ENCODE measurements around the gene ASCL2.

DNA sequence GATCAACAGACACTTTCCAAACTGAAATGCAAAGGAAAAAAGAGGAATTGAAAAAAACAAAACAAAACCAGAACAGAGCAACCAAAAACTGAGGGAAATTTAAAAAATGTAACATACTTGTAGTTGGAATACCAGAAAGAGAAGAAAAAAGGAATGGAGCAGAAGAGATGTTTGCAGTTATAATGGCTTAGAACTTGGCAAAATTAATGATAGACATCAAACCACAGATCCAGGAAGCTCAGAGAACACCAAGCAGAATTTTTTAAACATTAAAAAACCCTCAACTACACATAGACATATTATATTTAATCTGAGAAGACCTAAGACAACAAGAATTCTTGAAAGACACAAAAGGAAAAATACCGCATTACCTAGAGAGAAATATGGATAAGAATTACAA lies 46.1 kb downstream of the ASCL2 start:
- TF ChIP-seq POLR2A (IDR thresholded peaks at IDR 0.05; ENCODE audit: low read depth, low read length) (no peak), EZH2 (IDR thresholded peaks at IDR 0.05; ENCODE audit: borderline replicate concordance, low read depth, low read length, severe bottlenecking) (no peak), GATA2 (IDR thresholded peaks at IDR 0.05; ENCODE audit: insufficient read depth, insufficient read length, low read depth, low read length) (no peak)
- TF ChIP-seq, protein P1, sequence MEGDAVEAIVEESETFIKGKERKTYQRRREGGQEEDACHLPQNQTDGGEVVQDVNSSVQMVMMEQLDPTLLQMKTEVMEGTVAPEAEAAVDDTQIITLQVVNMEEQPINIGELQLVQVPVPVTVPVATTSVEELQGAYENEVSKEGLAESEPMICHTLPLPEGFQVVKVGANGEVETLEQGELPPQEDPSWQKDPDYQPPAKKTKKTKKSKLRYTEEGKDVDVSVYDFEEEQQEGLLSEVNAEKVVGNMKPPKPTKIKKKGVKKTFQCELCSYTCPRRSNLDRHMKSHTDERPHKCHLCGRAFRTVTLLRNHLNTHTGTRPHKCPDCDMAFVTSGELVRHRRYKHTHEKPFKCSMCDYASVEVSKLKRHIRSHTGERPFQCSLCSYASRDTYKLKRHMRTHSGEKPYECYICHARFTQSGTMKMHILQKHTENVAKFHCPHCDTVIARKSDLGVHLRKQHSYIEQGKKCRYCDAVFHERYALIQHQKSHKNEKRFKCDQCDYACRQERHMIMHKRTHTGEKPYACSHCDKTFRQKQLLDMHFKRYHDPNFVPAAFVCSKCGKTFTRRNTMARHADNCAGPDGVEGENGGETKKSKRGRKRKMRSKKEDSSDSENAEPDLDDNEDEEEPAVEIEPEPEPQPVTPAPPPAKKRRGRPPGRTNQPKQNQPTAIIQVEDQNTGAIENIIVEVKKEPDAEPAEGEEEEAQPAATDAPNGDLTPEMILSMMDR (IDR thresholded peaks at IDR 0.05; ENCODE audit: extremely low read depth in 1 of 2, insufficient read depth in 1 of 2, low read depth in 1 of 2, low read length in 2 of 2) = no peak

All from endothelial cell of umbilical vein (primary cell).